Measurements from ENCODE around the gene IGF1.

Gene IGF1

GRCh38 chr12:102510031-102510430 lies 29.7 kb upstream of the IGF1 start:
- TF ChIP-seq CTCF (IDR thresholded peaks at IDR 0.05; ENCODE audit: low read depth, low read length, missing control alignments): no peak
- no peak for DNase-seq (ENCODE audit: extremely low read depth, low read depth)
- H3K4me3 ChIP-seq (replicated peaks; ENCODE audit: low read depth, low read length): no peak overlapping the region

GRCh38 chr12:102509123-102509626 lies 28.8 kb upstream of the IGF1 start:
- TF ChIP-seq CTCF (IDR thresholded peaks at IDR 0.05; ENCODE audit: low read depth, low read length, missing control alignments): no peak
- DNase-seq (ENCODE audit: extremely low read depth, low read depth): no peak
- no peak overlapping the region for H3K4me3 ChIP-seq (replicated peaks; ENCODE audit: low read depth, low read length)

GRCh38 chr12:102508052-102508451 lies 27.7 kb upstream of the IGF1 start:
- no peak overlapping the region for H3K4me3 ChIP-seq (replicated peaks; ENCODE audit: low read depth, low read length)
- no peak for DNase-seq (ENCODE audit: extremely low read depth, low read depth)
- TF ChIP-seq CTCF (IDR thresholded peaks at IDR 0.05; ENCODE audit: low read depth, low read length, missing control alignments): no peak

- DNase-seq (ENCODE audit: extremely low read depth, low read depth): no peak
- no peak overlapping the region for H3K4me3 ChIP-seq (replicated peaks; ENCODE audit: low read depth, low read length)
- TF ChIP-seq CTCF (IDR thresholded peaks at IDR 0.05; ENCODE audit: low read depth, low read length, missing control alignments): no peak
These were observed 26.9 kb upstream of the IGF1 start for GRCh38 chr12:102507301-102507700.

- TF ChIP-seq CTCF (IDR thresholded peaks at IDR 0.05; ENCODE audit: low read depth, low read length, missing control alignments): no peak
- DNase-seq (ENCODE audit: extremely low read depth, low read depth): no peak
- no peak overlapping the region for H3K4me3 ChIP-seq (replicated peaks; ENCODE audit: low read depth, low read length)
These were observed 24.5 kb upstream of the IGF1 start for GRCh38 chr12:102504871-102505270.

GRCh38 chr12:102504280-102504679 lies 23.9 kb upstream of the IGF1 start:
- TF ChIP-seq CTCF (IDR thresholded peaks at IDR 0.05; ENCODE audit: low read depth, low read length, missing control alignments): no peak
- DNase-seq (ENCODE audit: extremely low read depth, low read depth): no peak
- H3K4me3 ChIP-seq (replicated peaks; ENCODE audit: low read depth, low read length): no peak overlapping the region

GRCh38 chr12:102503831-102504230 lies 23.5 kb upstream of the IGF1 start:
- no peak for DNase-seq (ENCODE audit: extremely low read depth, low read depth)
- no peak for TF ChIP-seq CTCF (IDR thresholded peaks at IDR 0.05; ENCODE audit: low read depth, low read length, missing control alignments)
- H3K4me3 ChIP-seq (replicated peaks; ENCODE audit: low read depth, low read length): no peak overlapping the region
